ENCODE measurements around the gene EDAR.
A peak's percentile ranks its signal among the peaks of the same experiment; 100 is the strongest.

Gene EDAR

GRCh38 chr2:108940156-108940555, 48.9 kb downstream of the EDAR start:
- DNase-seq (ENCODE audit: low spot score): no peak

DNA sequence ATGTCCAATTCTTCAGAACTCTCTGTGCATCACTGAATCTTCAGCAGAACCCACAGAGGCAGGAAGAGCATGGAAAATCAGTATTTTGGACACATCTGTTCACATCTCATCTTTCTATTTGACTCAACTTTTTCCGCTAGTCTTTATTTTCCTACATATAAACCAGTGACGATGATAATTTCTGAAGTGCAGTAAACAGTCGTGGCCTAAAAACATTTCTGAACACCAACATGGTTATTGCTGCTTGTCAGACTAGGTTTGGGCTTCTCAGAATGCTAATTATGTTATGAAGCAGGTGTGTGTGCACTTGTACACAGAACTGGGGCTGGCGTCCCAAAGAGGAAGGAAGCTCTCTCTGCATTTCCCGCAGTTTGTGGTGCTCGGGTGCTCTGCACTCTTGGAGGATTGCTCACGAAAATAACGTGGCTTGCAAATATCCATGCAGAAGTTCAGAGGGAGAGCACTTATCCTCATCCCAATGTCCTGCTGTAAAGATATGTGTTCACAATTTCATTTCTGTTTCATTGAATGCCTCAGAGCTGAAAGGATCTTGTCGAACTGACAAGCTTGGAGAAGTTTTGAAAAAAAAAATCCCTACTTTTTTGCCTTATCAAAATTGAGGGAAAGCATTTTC, 50.8 kb downstream of the EDAR start:
- DNase-seq (ENCODE audit: low spot score): no peak

- no peak for DNase-seq (ENCODE audit: low spot score)
These were observed 51.5 kb downstream of the EDAR start for GRCh38 chr2:108937367-108938017.

DNA sequence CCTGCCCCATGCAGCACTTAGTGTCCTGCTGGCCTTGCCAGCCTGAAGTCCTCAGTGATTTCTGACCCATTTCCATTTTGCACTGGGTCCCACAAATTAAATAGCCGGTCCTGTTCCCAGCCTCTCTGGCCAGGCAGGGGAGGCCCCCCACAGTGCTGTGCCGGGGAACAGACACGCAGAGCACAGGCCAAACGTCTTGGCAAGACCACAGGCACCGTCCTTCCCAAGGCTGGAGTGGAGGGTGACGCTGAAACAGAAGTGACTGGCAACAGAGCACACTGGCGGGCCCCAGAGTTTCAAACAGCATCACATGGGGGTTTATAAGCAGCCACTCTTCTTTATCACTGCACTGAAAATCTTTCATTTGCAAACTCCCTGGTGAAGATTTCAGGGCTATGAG, 52.2 kb downstream of the EDAR start:
- DNase-seq (ENCODE audit: low spot score): no peak

- no peak for DNase-seq (ENCODE audit: low spot score)
These were observed 52.8 kb downstream of the EDAR start for GRCh38 chr2:108936076-108936864.

- DNase-seq (ENCODE audit: low spot score): no peak
These were observed 53.7 kb downstream of the EDAR start for GRCh38 chr2:108935271-108935741.

- no peak for DNase-seq (ENCODE audit: low spot score)
These were observed 54.3 kb downstream of the EDAR start for GRCh38 chr2:108934583-108935245.

- no peak for DNase-seq (ENCODE audit: low spot score)
These were observed 54.9 kb downstream of the EDAR start for GRCh38 chr2:108934151-108934550.

- no peak for DNase-seq (ENCODE audit: low spot score)
These were observed 55.3 kb downstream of the EDAR start for GRCh38 chr2:108933691-108934117.

- no peak for DNase-seq (ENCODE audit: low spot score)
These were observed 56.2 kb downstream of the EDAR start for GRCh38 chr2:108932736-108933332.

DNA sequence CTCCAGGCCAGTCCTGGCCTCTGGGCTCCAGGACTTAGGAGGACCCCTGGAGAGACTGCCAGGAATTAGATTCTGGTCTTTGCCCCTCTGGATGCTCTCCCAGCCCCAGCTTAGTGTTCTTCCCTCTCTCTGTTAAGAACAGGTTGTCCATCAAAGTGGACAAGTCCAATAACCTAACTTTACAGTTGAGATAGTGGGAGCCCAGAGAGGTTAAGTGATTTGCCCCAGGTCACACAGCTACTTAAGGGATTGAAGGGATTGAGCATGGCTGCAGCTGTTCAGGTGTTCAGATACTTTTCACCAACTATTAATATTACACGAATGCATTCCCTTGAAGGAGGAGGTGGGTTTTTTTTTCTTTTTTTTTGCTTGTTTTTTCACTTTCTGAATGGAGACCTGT, 57.6 kb downstream of the EDAR start:
- DNase-seq (ENCODE audit: low spot score): no peak

DNA sequence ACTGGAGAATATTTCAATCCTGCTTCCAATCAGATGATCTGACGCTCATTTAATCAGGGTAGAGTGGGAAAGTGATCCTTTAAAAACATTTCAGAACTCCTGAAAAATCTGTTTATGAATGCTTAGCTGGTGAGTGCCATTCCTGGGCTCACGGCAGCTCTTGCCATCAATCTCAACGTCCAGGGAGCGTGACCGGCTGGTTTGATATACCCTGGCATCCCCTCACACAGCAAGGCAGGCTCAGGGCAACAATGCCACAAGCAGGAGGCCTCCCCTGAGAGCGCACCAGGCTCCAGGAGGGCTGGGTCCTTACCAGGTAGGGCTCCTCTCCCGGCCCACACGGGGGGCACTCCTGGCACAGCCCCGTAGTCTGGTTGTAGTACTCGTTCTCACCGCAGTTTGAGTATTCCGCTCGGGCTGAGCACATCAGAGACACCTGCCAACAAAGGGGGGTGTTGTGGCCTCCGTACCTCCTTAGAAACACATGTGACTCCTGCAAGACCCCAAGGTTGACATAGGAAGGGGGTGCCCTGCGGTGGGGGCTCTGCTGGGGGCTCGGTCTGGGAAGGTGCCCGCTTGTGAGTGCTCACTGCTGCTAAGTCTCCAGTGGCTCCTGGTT, 59.1 kb downstream of the EDAR start:
- DNase-seq (ENCODE audit: low spot score): no peak

DNA sequence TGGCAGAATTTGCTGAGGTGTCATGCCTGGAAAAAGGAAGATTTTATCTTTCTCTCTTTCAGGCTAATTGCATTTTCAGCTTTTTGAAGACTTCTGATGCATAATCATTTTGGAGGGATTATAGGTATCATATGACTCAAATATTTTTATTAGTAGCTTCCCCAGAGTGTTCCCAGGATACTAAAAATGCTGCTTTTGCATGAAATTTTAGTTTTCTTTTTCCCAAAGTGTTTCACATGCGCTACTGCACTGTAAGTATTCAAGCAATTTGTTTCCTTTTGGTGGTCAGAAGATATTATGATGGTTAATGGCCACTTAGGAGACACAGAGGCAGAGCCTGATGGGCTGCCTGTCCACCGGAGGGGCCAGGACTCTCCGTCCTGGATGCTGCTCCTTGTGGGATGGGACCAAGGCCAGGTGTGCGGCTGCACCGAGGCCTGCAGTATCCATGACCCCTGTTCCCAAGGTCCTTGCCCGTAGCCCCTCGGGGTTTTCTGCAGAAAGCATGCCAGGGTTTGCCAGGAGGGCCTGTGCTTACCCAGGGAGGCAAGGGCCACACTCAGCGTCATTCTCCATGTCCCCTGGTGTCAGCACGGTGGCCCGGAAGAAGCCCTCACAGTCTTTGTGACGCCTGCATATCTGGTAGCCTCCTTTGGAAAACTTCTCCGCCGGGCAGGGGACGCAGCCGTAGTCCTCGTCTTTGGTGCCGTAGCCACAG, 60.2 kb downstream of the EDAR start:
- DNase-seq (ENCODE audit: low spot score): no peak

- DNase-seq (ENCODE audit: low spot score): peak; percentile 90
These were observed 60.9 kb downstream of the EDAR start for GRCh38 chr2:108927936-108928659.

- DNase-seq (ENCODE audit: low spot score): no peak
These were observed 61.6 kb downstream of the EDAR start for GRCh38 chr2:108927405-108927804.

GRCh38 chr2:108926561-108927380, 62.2 kb downstream of the EDAR start:
- no peak for DNase-seq (ENCODE audit: low spot score)

- DNase-seq (ENCODE audit: low spot score): no peak
These were observed 63.3 kb downstream of the EDAR start for GRCh38 chr2:108925735-108926134.

GRCh38 chr2:108925286-108925685, 63.7 kb downstream of the EDAR start:
- DNase-seq (ENCODE audit: low spot score): no peak

- DNase-seq (ENCODE audit: low spot score): no peak
These were observed 64.3 kb downstream of the EDAR start for GRCh38 chr2:108924580-108925251.
